ENCODE results near the gene KLHL34.

DNA sequence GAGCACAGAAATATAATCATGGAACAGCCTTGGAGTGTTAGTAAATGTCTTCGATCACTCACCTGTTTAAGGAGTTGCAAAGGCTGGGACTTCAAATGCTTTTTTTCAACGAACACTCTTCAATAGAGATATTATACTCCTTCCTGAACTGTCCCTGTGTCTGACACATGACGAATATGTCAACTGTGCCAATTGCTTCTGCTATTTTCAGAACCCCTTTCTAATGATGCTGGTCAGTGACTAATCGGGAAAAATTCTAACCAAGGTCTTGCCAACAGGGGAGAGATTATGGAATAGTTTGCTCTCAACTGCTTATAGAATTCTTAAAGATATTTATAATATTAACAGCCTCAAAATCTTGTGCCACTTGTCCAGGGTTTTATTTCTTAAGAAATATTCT lies 8.5 kb upstream of the KLHL34 start:
- TF ChIP-seq, protein P1, sequence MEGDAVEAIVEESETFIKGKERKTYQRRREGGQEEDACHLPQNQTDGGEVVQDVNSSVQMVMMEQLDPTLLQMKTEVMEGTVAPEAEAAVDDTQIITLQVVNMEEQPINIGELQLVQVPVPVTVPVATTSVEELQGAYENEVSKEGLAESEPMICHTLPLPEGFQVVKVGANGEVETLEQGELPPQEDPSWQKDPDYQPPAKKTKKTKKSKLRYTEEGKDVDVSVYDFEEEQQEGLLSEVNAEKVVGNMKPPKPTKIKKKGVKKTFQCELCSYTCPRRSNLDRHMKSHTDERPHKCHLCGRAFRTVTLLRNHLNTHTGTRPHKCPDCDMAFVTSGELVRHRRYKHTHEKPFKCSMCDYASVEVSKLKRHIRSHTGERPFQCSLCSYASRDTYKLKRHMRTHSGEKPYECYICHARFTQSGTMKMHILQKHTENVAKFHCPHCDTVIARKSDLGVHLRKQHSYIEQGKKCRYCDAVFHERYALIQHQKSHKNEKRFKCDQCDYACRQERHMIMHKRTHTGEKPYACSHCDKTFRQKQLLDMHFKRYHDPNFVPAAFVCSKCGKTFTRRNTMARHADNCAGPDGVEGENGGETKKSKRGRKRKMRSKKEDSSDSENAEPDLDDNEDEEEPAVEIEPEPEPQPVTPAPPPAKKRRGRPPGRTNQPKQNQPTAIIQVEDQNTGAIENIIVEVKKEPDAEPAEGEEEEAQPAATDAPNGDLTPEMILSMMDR (IDR thresholded peaks at IDR 0.05; ENCODE audit: low read length): no peak
- TF ChIP-seq EZH2 (IDR thresholded peaks at IDR 0.05; ENCODE audit: borderline replicate concordance, low read length): no peak
